Fibroblast of skin of left biceps (primary cell): ENCODE data around the gene MRNIP.
"Not testable (repeated sequence)": the region's sequence is repeated elsewhere in the genome, so short reads cannot be mapped to it uniquely, and the experiment has no call there.

Source experiments
- DNase-seq, 2 experiments: peaks; one replicate each; pipeline ENCODE4 v3.0.0-alpha.2; 2013; ENCODE audit warnings: low read depth in 2 of 2

The MRNIP gene

GRCh38 chr5:179871533-179871932 is 12.9 kb upstream of the MRNIP start:
- not testable (repeated sequence) for DNase-seq

GRCh38 chr5:179870952-179871351 is 12.3 kb upstream of the MRNIP start:
- DNase-seq = no peak

- DNase-seq = no peak
Observed at GRCh38 chr5:179870403-179870903, 11.8 kb upstream of the MRNIP start.

GRCh38 chr5:179869641-179870402 is 11.2 kb upstream of the MRNIP start:
- DNase-seq = no peak

GRCh38 chr5:179869101-179869500 is 10.5 kb upstream of the MRNIP start:
- no peak for DNase-seq

- DNase-seq = no peak
Observed at GRCh38 chr5:179868541-179868940, 9.9 kb upstream of the MRNIP start.

- no peak for DNase-seq
Observed at GRCh38 chr5:179867476-179867875, 8.9 kb upstream of the MRNIP start.

GRCh38 chr5:179867079-179867465 is 8.5 kb upstream of the MRNIP start:
- DNase-seq = no peak

- no peak for DNase-seq
Observed at GRCh38 chr5:179866241-179867078, 7.8 kb upstream of the MRNIP start.

- no peak for DNase-seq
Observed at GRCh38 chr5:179865491-179866240, 7.0 kb upstream of the MRNIP start.

- no peak for DNase-seq
Observed at GRCh38 chr5:179864686-179865085, 6.1 kb upstream of the MRNIP start.

GRCh38 chr5:179863449-179864085 is 5.0 kb upstream of the MRNIP start:
- DNase-seq = no peak

GRCh38 chr5:179862891-179863290 is 4.3 kb upstream of the MRNIP start:
- DNase-seq = no peak

- no peak for DNase-seq
Observed at GRCh38 chr5:179862296-179862695, 3.7 kb upstream of the MRNIP start.

- no peak for DNase-seq
Observed at GRCh38 chr5:179860301-179860700, 1.7 kb upstream of the MRNIP start.

- no peak for DNase-seq
Observed at GRCh38 chr5:179858241-179858585, 404 bp downstream of the MRNIP start.

- DNase-seq = no peak
Observed at GRCh38 chr5:179854356-179854755, 4.3 kb downstream of the MRNIP start.

- no peak for DNase-seq
Observed at GRCh38 chr5:179852993-179853547, 5.5 kb downstream of the MRNIP start.

- no peak for DNase-seq
Observed at GRCh38 chr5:179841621-179842020, 17.0 kb downstream of the MRNIP start.

- DNase-seq = no peak
Observed at GRCh38 chr5:179840766-179841165, 17.9 kb downstream of the MRNIP start.

- DNase-seq = no peak
Observed at GRCh38 chr5:179840321-179840720, 18.3 kb downstream of the MRNIP start.
